ENCODE measurements around the gene ST6GALNAC4. TPM values are rescaled to one million over a fixed set of nuclear protein-coding genes. Genes with fewer than 3 reads are reported as not detected.

The ST6GALNAC4 gene
- total RNA-seq, 6 donors from 2014 or later = 41.3 to 105 (median 56.2) TPM

DNA sequence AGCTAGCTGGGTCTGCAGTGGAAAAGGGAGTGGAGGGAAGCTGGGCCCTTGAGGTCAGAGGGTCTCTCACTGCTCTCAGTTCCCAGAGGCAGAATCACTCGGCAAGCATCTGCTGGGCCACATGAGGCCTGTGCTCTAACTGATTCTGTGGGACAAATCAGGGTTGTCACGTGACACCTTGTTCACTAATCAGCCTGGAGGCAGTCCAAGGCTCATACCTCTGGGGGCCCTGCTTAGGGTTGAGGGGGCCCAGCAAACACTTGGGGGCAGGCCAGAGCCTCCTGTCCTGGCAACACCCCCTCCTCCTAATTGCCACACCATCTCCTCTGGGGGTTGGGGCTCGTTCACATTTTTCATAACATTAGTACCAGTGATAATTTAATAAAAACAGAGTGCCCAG, 29.9 kb upstream of the ST6GALNAC4 start:
- peaks cover 0 to 37% (median 24%) of the 10 kb centered on the region in 4 donors for H3K36me3 ChIP-seq
- H3K4me1 ChIP-seq = peaks cover 0 to 27% (median 9%) of the 10 kb centered on the region in 4 donors
- no peaks in the 10 kb centered on the region for H3K27me3 ChIP-seq
- H3K27ac ChIP-seq = peak overlapping the region in 1 of 4 donors; percentile 0
- TF ChIP-seq EP300 (IDR thresholded peaks at IDR 0.05) (no peak), POLR2AphosphoS5 (IDR thresholded peaks at IDR 0.05) (no peak), POLR2A (IDR thresholded peaks at IDR 0.05) (no peak)
- TF ChIP-seq, protein P1, sequence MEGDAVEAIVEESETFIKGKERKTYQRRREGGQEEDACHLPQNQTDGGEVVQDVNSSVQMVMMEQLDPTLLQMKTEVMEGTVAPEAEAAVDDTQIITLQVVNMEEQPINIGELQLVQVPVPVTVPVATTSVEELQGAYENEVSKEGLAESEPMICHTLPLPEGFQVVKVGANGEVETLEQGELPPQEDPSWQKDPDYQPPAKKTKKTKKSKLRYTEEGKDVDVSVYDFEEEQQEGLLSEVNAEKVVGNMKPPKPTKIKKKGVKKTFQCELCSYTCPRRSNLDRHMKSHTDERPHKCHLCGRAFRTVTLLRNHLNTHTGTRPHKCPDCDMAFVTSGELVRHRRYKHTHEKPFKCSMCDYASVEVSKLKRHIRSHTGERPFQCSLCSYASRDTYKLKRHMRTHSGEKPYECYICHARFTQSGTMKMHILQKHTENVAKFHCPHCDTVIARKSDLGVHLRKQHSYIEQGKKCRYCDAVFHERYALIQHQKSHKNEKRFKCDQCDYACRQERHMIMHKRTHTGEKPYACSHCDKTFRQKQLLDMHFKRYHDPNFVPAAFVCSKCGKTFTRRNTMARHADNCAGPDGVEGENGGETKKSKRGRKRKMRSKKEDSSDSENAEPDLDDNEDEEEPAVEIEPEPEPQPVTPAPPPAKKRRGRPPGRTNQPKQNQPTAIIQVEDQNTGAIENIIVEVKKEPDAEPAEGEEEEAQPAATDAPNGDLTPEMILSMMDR (IDR thresholded peaks at IDR 0.05) = no peak
- no peak for DNase-seq
- H3K4me3 ChIP-seq = no peak overlapping the region
- H3K9me3 ChIP-seq = no peaks in the 10 kb centered on the region
- no peak for ATAC-seq (ENCODE audit: low FRiP score in 2 of 2)
- 40 to 100% methylated on average over 1 of the region's 3 CpGs for WGBS, 2 donors

DNA sequence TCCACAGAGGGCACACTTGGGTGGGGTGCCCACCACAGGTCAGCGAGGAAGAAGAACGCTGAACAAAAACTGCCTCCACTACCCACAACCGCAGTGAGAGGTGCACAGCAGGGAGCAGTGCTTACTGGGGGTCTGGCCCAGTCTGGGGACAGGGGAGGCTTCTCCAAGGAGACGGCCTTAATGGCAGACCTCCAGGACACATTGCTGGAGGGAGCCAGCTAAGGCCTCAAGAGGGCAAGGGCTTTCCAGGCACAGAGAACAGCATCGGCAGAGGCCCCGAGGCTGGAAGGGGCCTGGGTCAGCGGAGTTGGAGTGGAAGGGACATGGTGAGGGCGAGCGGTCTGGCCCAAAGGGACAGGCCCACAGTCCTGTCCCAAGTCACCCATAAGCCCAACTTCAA, 29.1 kb upstream of the ST6GALNAC4 start:
- no peak for ATAC-seq (ENCODE audit: low FRiP score in 2 of 2)
- peaks cover 0 to 27% (median 10%) of the 10 kb centered on the region in 4 donors for H3K4me1 ChIP-seq
- H3K27me3 ChIP-seq = no peaks in the 10 kb centered on the region
- 76 to 86% methylated on average over 5 to 9 of the region's 9 CpGs for WGBS, 2 donors
- no peak overlapping the region for H3K4me3 ChIP-seq
- DNase-seq = no peak
- TF ChIP-seq POLR2A (IDR thresholded peaks at IDR 0.05) = no peak
- TF ChIP-seq, protein P1 (IDR thresholded peaks at IDR 0.05) = no peak
- TF ChIP-seq EP300 (IDR thresholded peaks at IDR 0.05) = no peak
- TF ChIP-seq POLR2AphosphoS5 (IDR thresholded peaks at IDR 0.05) = no peak
- H3K36me3 ChIP-seq = peaks cover 0 to 38% (median 24%) of the 10 kb centered on the region in 4 donors
- H3K27ac ChIP-seq = no peak overlapping the region
- no peaks in the 10 kb centered on the region for H3K9me3 ChIP-seq

DNA sequence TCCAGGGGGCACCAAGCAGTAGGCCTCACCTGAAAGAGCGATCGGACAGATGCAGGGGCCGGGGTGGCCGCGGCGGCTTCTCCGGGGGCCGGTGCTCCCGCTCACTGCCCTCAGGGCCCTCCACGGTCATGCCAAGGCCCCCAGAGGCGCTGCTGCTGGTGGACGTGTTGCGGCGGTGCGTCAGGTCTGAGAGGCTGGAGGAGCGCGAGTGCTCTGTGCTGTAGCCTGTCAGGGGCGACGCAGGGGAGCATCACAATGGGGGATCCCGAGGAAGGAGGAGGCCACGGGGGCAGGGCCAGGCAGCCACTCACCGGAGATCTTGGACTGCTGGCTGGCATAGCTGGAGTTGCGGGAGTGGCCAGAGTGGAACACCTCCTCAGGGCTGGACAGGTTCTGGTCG, 28.5 kb upstream of the ST6GALNAC4 start:
- Histone ChIP-seq H3K36me3 (peaks cover 0 to 35% (median 24%) of the 10 kb centered on the region in 4 donors), H3K4me3 (no peak overlapping the region), H3K9me3 (no peaks in the 10 kb centered on the region), H3K27ac (no peak overlapping the region), H3K4me1 (peaks cover 0 to 23% (median 10%) of the 10 kb centered on the region in 4 donors), H3K27me3 (no peaks in the 10 kb centered on the region)
- TF ChIP-seq POLR2AphosphoS5 (IDR thresholded peaks at IDR 0.05) (no peak), POLR2A (IDR thresholded peaks at IDR 0.05) (no peak), EP300 (IDR thresholded peaks at IDR 0.05) (no peak)
- TF ChIP-seq, protein P1 (IDR thresholded peaks at IDR 0.05) = no peak
- DNase-seq (peak in 1 of 2 donors; percentile 80), ATAC-seq (ENCODE audit: low FRiP score in 2 of 2) (no peak)
- WGBS, 2 donors = 93 to 94% methylated on average over 19 to 23 of the region's 24 CpGs

DNA sequence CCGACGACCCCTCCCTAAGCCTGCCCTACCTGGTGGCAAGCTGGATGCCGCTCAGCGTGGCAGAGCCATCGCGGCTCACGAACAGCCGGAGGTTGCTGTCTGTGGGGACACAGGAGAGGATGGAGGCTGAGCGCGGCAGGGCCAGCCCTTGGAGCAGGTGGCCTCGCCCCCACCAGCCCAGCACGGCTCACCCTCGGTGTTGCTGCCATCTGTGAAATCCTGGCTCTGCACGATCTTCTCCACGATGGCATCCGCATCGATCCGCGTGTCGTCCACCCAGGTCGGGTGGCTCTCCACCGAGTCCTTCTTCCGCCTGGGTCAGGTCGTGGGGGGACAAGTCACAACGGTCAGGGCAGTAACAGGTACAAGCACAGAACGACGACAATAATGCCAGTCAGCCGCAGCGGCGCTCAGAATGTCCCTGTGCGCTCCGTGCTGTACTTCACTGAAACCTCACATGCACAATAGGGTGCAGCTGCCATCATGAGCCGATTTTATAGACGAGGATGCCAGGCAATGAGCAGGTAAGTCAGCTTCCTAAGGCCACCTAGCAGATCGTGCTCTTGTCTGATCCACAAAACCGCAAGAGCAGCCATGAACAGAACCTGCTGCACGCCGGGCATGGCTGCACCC, 27.9 kb upstream of the ST6GALNAC4 start:
- TF ChIP-seq, protein P1 (IDR thresholded peaks at IDR 0.05) = no peak
- TF ChIP-seq POLR2AphosphoS5 (IDR thresholded peaks at IDR 0.05) (no peak), POLR2A (IDR thresholded peaks at IDR 0.05) (no peak), EP300 (IDR thresholded peaks at IDR 0.05) (no peak)
- no peak overlapping the region for H3K27ac ChIP-seq
- H3K4me1 ChIP-seq = peaks cover 0 to 21% (median 10%) of the 10 kb centered on the region in 4 donors
- DNase-seq (peak in 1 of 2 donors; percentile 80), ATAC-seq (ENCODE audit: low FRiP score in 2 of 2) (no peak)
- 95 to 96% methylated on average over 25 to 37 of the region's 38 CpGs for WGBS, 2 donors
- no peaks in the 10 kb centered on the region for H3K9me3 ChIP-seq
- H3K4me3 ChIP-seq = no peak overlapping the region
- no peaks in the 10 kb centered on the region for H3K27me3 ChIP-seq
- H3K36me3 ChIP-seq = peaks cover 0 to 40% (median 23%) of the 10 kb centered on the region in 4 donors
